CD4-positive, alpha-beta T cell treated with Interferon gamma for 1 hour (primary cell): ENCODE measurements around the gene IGHMBP2.

Source experiments
- DNase-seq: peaks from one replicate; pipeline ENCODE4 v3.0.0-alpha.2; 2020

IGHMBP2 gene

GRCh38 chr11:68928136-68928880 lies 24.6 kb downstream of the IGHMBP2 start:
- DNase-seq = peak; percentile 50

GRCh38 chr11:68929135-68929534 lies 25.4 kb downstream of the IGHMBP2 start:
- no peak for DNase-seq

GRCh38 chr11:68929706-68930570 lies 26.2 kb downstream of the IGHMBP2 start:
- DNase-seq = no peak

- DNase-seq = no peak
These were observed 27.5 kb downstream of the IGHMBP2 start for GRCh38 chr11:68930991-68931855.

- no peak for DNase-seq
These were observed 28.2 kb downstream of the IGHMBP2 start for GRCh38 chr11:68931911-68932310.

- DNase-seq = no peak
These were observed 28.7 kb downstream of the IGHMBP2 start for GRCh38 chr11:68932358-68932757.

GRCh38 chr11:68932933-68933577 lies 29.4 kb downstream of the IGHMBP2 start:
- DNase-seq = no peak

GRCh38 chr11:68933605-68934320 lies 30.1 kb downstream of the IGHMBP2 start:
- DNase-seq = no peak

- DNase-seq = no peak
These were observed 30.6 kb downstream of the IGHMBP2 start for GRCh38 chr11:68934321-68934645.

- DNase-seq = no peak
These were observed 31.0 kb downstream of the IGHMBP2 start for GRCh38 chr11:68934666-68935065.

- no peak for DNase-seq
These were observed 31.4 kb downstream of the IGHMBP2 start for GRCh38 chr11:68935066-68935465.

- DNase-seq = no peak
These were observed 32.0 kb downstream of the IGHMBP2 start for GRCh38 chr11:68935516-68936357.

- no peak for DNase-seq
These were observed 32.6 kb downstream of the IGHMBP2 start for GRCh38 chr11:68936358-68936636.

- DNase-seq = no peak
These were observed 33.3 kb downstream of the IGHMBP2 start for GRCh38 chr11:68936676-68937620.

GRCh38 chr11:68938088-68938487 lies 34.4 kb downstream of the IGHMBP2 start:
- DNase-seq = no peak

- no peak for DNase-seq
These were observed 35.3 kb downstream of the IGHMBP2 start for GRCh38 chr11:68938816-68939582.

GRCh38 chr11:68939583-68940555 lies 36.2 kb downstream of the IGHMBP2 start:
- no peak for DNase-seq
